H9 (cell line): Measurements from ENCODE around the gene ALKBH2. TPM values are rescaled to one million over a fixed set of nuclear protein-coding genes. Genes with fewer than 3 reads are reported as not detected.
"Not testable (repeated sequence)": the region's sequence is repeated elsewhere in the genome, so short reads cannot be mapped to it uniquely, and the experiment has no call there.

Experiments used
- DNase-seq: peaks from one replicate; pipeline ENCODE4 v3.0.0-alpha.2; 2017
- H2AFZ ChIP-seq: one replicate; pipeline ENCODE4 v1.6.1; 2013; ENCODE audit warnings: mild to moderate bottlenecking, low read length, control low read depth, moderate library complexity
- H2AK5ac ChIP-seq: 2 replicates; pipeline ENCODE4 v1.6.1; 2013; ENCODE audit warnings: low read length, control low read depth, mixed read lengths; ENCODE audit not compliant: insufficient read length
- H2BK120ac ChIP-seq: one replicate; pipeline ENCODE4 v1.6.1; 2013; ENCODE audit warnings: low read depth, mild to moderate bottlenecking, low read length, control low read depth, inconsistent platforms; ENCODE audit not compliant: poor library complexity, severe bottlenecking
- H2BK12ac ChIP-seq: 2 replicates; pipeline ENCODE4 v1.6.1; 2013; ENCODE audit warnings: low read length, control low read depth, mixed read lengths, low read depth; ENCODE audit not compliant: insufficient read length
- H2BK15ac ChIP-seq: 2 replicates; pipeline ENCODE4 v1.6.1; 2013; ENCODE audit warnings: low read depth, low read length, control low read depth
- H2BK20ac ChIP-seq: one replicate; pipeline ENCODE4 v1.6.1; 2013; ENCODE audit warnings: low read depth, mild to moderate bottlenecking, low read length, control low read depth, inconsistent platforms; ENCODE audit not compliant: poor library complexity, severe bottlenecking
- H2BK5ac ChIP-seq: 2 replicates; pipeline ENCODE4 v1.6.1; 2013; ENCODE audit warnings: low read length, control low read depth, mixed read lengths; ENCODE audit not compliant: insufficient read length
- H3K14ac ChIP-seq: 2 replicates; pipeline ENCODE4 v1.6.1; 2013; ENCODE audit warnings: low read length, control low read depth; ENCODE audit not compliant: insufficient read depth
- H3K18ac ChIP-seq: 2 replicates; pipeline ENCODE4 v1.6.1; 2013; ENCODE audit warnings: low read depth, mild to moderate bottlenecking, mixed read lengths, low read length, control low read depth; ENCODE audit not compliant: insufficient read length
- H3K23ac ChIP-seq: 2 replicates; pipeline ENCODE4 v1.6.1; 2013; ENCODE audit warnings: low read length, control low read depth, mixed read lengths, low read depth; ENCODE audit not compliant: insufficient read length
- H3K23me2 ChIP-seq: 2 replicates; pipeline ENCODE4 v1.6.1; 2013; ENCODE audit warnings: low read depth, mild to moderate bottlenecking, mixed read lengths, low read length, control low read depth; ENCODE audit not compliant: insufficient read length, poor library complexity, severe bottlenecking
- H3K27ac ChIP-seq: 2 replicates; pipeline ENCODE4 v1.5.1; 2013; ENCODE audit warnings: low read length, control low read depth, mixed read lengths, low read depth; ENCODE audit not compliant: insufficient read length
- H3K27me3 ChIP-seq: 2 replicates; pipeline ENCODE4 v1.6.1; 2013; ENCODE audit warnings: low read length, control low read depth, inconsistent platforms; ENCODE audit not compliant: insufficient read depth
- H3K4ac ChIP-seq: 2 replicates; pipeline ENCODE4 v1.6.1; 2013; ENCODE audit warnings: low read depth, mild to moderate bottlenecking, control low read depth, inconsistent platforms, low read length, moderate library complexity
- H3K4me1 ChIP-seq: 2 replicates; pipeline ENCODE4 v1.6.1; 2013; ENCODE audit warnings: low read length, control low read depth, inconsistent platforms; ENCODE audit not compliant: insufficient read depth
- H3K4me2 ChIP-seq: 2 replicates; pipeline ENCODE4 v1.6.1; 2013; ENCODE audit warnings: low read length, control low read depth, mixed read lengths; ENCODE audit not compliant: insufficient read length, insufficient read depth
- H3K56ac ChIP-seq: 2 replicates; pipeline ENCODE4 v1.6.1; 2013; ENCODE audit warnings: low read depth, mild to moderate bottlenecking, mixed read lengths, low read length, control low read depth; ENCODE audit not compliant: insufficient read length
- H3K79me1 ChIP-seq: 2 replicates; pipeline ENCODE4 v1.6.1; 2013; ENCODE audit warnings: low read depth, mild to moderate bottlenecking, moderate library complexity, low read length, control low read depth, inconsistent platforms; ENCODE audit not compliant: insufficient read depth, poor library complexity, severe bottlenecking
- H3K79me2 ChIP-seq: 2 replicates; pipeline ENCODE4 v1.6.1; 2013; ENCODE audit warnings: low read length, control low read depth, inconsistent platforms; ENCODE audit not compliant: insufficient read depth
- H3K9ac ChIP-seq: 2 replicates; pipeline ENCODE4 v1.6.1; 2013; ENCODE audit warnings: low read length, control low read depth, mixed read lengths; ENCODE audit not compliant: insufficient read length; ENCODE audit errors: extremely low read depth
- H3K9me3 ChIP-seq: one replicate; pipeline ENCODE4 v1.6.1; 2013; ENCODE audit warnings: low read depth, low read length, inconsistent platforms; ENCODE audit not compliant: control insufficient read depth
- H3T11ph ChIP-seq: one replicate; pipeline ENCODE4 v1.6.1; 2013; ENCODE audit warnings: mild to moderate bottlenecking, low read length, control low read depth, inconsistent platforms
- H4K20me1 ChIP-seq: one replicate; pipeline ENCODE4 v1.6.1; 2013; ENCODE audit not compliant: control insufficient read depth, insufficient read length, insufficient read depth
- H4K5ac ChIP-seq: 2 replicates; pipeline ENCODE4 v1.6.1; 2013; ENCODE audit warnings: low read depth, mild to moderate bottlenecking, mixed read lengths, low read length, control low read depth; ENCODE audit not compliant: insufficient read length
- H4K8ac ChIP-seq: replicated peaks from 2 replicates; pipeline ENCODE4 v1.6.1; 2013; ENCODE audit warnings: low read length, control low read depth, mixed read lengths, low read depth; ENCODE audit not compliant: insufficient read length
- H4K91ac ChIP-seq: 2 replicates; pipeline ENCODE4 v1.6.1; 2013; ENCODE audit warnings: low read depth, mild to moderate bottlenecking, moderate library complexity, mixed read lengths, low read length, control low read depth; ENCODE audit not compliant: insufficient read length
- H3K27ac Mint-ChIP-seq, 3 experiments: 2 replicates in 2 of 3; 3 replicates in 1 of 3; pipeline ENCODE4 v1.8.0; 2020 to 2021; ENCODE audit warnings: mixed read lengths in 3 of 3, mild to moderate bottlenecking in 1 of 3, moderate library complexity in 1 of 3
- H3K27me3 Mint-ChIP-seq: 2 replicates; pipeline ENCODE4 v1.8.0; 2021; ENCODE audit warnings: low read depth, mild to moderate bottlenecking, moderate library complexity, mixed read lengths
- H3K36me3 Mint-ChIP-seq, 3 experiments: 2 replicates in 2 of 3; 3 replicates in 1 of 3; pipeline ENCODE4 v1.8.0; 2020 to 2021; ENCODE audit warnings: low read depth in 3 of 3, mixed read lengths in 3 of 3; ENCODE audit not compliant: insufficient read depth in 1 of 3
- H3K4me1 Mint-ChIP-seq, 2 experiments: 2 replicates each; pipeline ENCODE4 v1.8.0; 2020; ENCODE audit warnings: mixed read lengths in 2 of 2
- H3K4me3 Mint-ChIP-seq, 2 experiments: 2 replicates in 1 of 2; 3 replicates in 1 of 2; pipeline ENCODE4 v1.8.0; 2020 to 2021; ENCODE audit warnings: mild to moderate bottlenecking in 2 of 2, mixed read lengths in 2 of 2, moderate library complexity in 1 of 2
- H3K9me3 Mint-ChIP-seq, 2 experiments: 2 replicates in 1 of 2; 3 replicates in 1 of 2; pipeline ENCODE4 v1.8.0; 2020; ENCODE audit warnings: mild to moderate bottlenecking in 2 of 2, mixed read lengths in 2 of 2, moderate library complexity in 1 of 2
- WGBS: extraction: QIAGEN DNeasy Blood & Tissue Kit; methylation state at CpG from one replicate; pipeline ENCODE4 v1.1.7; 2013; ENCODE audit warnings: missing lambda C conversion rate, low lambda C conversion rate, mixed read lengths; ENCODE audit not compliant: insufficient read length; ENCODE audit errors: extremely low coverage; 5-methylcytosine and 5-hydroxymethylcytosine counted together
- total RNA-seq: library from RNA; stranded (reverse); gene quantifications from 2 replicates; pipeline ENCODE4 v1.2.1, GENCODE V29; 2021
- TF ChIP-seq, protein P1 (sequence below): fragments of 200-600 bp; sonication (generic); conservative IDR thresholded peaks from 3 replicates; pipeline ENCODE4 v1.8.0; 2021; ENCODE audit warnings: antibody characterized with exemption, mild to moderate bottlenecking

Gene ALKBH2
- total RNA-seq, 1 experiment from 2014 or later = 24.4 TPM

DNA sequence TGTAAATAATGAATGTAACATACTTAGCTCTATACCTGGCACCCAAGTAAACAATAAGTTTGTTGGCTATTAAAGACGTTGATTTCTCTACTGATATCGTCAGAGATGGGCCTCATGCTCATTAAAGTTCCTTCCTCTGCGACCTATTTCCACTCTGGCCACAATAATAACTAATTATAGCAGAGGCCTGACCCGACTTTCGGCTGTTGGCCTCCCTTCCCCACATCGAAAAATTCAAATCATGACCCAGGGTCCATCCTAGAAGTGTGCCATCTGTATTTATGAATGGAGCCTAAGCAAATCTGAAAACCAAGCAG, 41.2 kb downstream of the ALKBH2 start:
- Histone ChIP-seq H3K27me3 (no peaks in the 10 kb centered on the region), H4K20me1 (no peaks in the 10 kb centered on the region), H3K56ac (no peak overlapping the region), H2BK15ac (no peak overlapping the region), H2BK20ac (no peak overlapping the region), H3K27ac (no peak overlapping the region), H2AK5ac (no peak overlapping the region), H3K23me2 (peaks cover 7% of the 10 kb centered on the region), H3K79me1 (no peaks in the 10 kb centered on the region), H3K4me2 (peak overlapping the region; percentile 29), H3K9ac (no peak overlapping the region), H3K79me2 (no peaks in the 10 kb centered on the region), H4K91ac (no peak overlapping the region), H3K14ac (no peak overlapping the region), H3K4me1 (no peaks in the 10 kb centered on the region; the same call in 1 of the 2 replicates), H2AFZ (no peak overlapping the region), H3K23ac (no peak overlapping the region), H3K4ac (no peak overlapping the region), H2BK12ac (no peak overlapping the region), H4K8ac (no peak overlapping the region), H4K5ac (no peak overlapping the region), H3T11ph (no peak overlapping the region), H2BK120ac (no peak overlapping the region), H2BK5ac (no peak overlapping the region), H3K9me3 (no peaks in the 10 kb centered on the region), H3K18ac (no peak overlapping the region)
- Mint-ChIP-seq H3K27ac (peak overlapping the region in 1 of 3 experiments; percentile 92; a peak in 1 of 7 replicates), H3K27me3 (no peaks in the 10 kb centered on the region; the same call in 1 of the 2 replicates), H3K4me1 (peaks cover 12 to 15% of the 10 kb centered on the region in 2 experiments), H3K36me3 (no peaks in the 10 kb centered on the region), H3K4me3 (peak overlapping the region; percentile 86 to 96), H3K9me3 (no peaks in the 10 kb centered on the region; a peak in 1 of 5 replicates)
- no peak for DNase-seq
- no CpG with 5 or more reads among the region's 6 CpGs for WGBS
- TF ChIP-seq, protein P1, sequence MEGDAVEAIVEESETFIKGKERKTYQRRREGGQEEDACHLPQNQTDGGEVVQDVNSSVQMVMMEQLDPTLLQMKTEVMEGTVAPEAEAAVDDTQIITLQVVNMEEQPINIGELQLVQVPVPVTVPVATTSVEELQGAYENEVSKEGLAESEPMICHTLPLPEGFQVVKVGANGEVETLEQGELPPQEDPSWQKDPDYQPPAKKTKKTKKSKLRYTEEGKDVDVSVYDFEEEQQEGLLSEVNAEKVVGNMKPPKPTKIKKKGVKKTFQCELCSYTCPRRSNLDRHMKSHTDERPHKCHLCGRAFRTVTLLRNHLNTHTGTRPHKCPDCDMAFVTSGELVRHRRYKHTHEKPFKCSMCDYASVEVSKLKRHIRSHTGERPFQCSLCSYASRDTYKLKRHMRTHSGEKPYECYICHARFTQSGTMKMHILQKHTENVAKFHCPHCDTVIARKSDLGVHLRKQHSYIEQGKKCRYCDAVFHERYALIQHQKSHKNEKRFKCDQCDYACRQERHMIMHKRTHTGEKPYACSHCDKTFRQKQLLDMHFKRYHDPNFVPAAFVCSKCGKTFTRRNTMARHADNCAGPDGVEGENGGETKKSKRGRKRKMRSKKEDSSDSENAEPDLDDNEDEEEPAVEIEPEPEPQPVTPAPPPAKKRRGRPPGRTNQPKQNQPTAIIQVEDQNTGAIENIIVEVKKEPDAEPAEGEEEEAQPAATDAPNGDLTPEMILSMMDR = no peak

DNA sequence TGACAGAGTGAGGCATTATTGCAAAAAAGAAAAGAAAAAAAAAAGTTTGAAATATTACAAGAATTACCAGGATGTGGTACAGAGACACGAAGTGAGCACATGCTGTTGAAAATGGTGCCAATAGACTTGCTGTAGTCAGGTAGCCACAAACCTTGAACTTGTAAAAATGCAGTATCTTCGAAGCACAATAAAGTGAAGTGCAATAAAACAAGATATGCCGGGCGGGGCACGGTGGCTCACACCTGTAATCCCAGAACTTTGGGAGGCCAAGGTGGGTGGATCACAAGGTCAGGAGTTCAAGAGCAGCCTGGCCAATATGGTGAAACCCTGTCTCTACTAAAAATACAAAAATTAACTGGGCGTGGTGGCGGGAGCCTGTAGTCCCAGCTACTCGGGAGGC, 43.5 kb downstream of the ALKBH2 start:
- DNase-seq, H3K9me3 Mint-ChIP-seq, H3K18ac ChIP-seq, H3K79me1 ChIP-seq, H2BK12ac ChIP-seq, H3K27me3 Mint-ChIP-seq, H2AK5ac ChIP-seq, H3K4ac ChIP-seq, H3K79me2 ChIP-seq, H3K56ac ChIP-seq, H2BK20ac ChIP-seq, H4K8ac ChIP-seq, H3K4me2 ChIP-seq, H3K36me3 Mint-ChIP-seq, H3T11ph ChIP-seq, H2BK5ac ChIP-seq, H3K27ac Mint-ChIP-seq, H3K23me2 ChIP-seq, H2BK120ac ChIP-seq, H3K27ac ChIP-seq, H4K91ac ChIP-seq, H2BK15ac ChIP-seq, H2AFZ ChIP-seq, H4K5ac ChIP-seq, H3K4me3 Mint-ChIP-seq, H3K9me3 ChIP-seq, H3K14ac ChIP-seq, H4K20me1 ChIP-seq, H3K23ac ChIP-seq, H3K27me3 ChIP-seq, H3K4me1 ChIP-seq, H3K9ac ChIP-seq: not testable (repeated sequence)
- H3K4me1 Mint-ChIP-seq = peaks cover 12 to 15% of the 10 kb centered on the region in 2 experiments
- WGBS = no CpG with 5 or more reads among the region's 8 CpGs
